ENCODE measurements around the gene TSPAN11.
"Not testable (repeated sequence)": the region's sequence is repeated elsewhere in the genome, so short reads cannot be mapped to it uniquely, and the experiment has no call there.

The TSPAN11 gene

GRCh38 chr12:30882706-30883105 lies 43.8 kb upstream of the TSPAN11 start:
- peaks cover 5% of the 10 kb centered on the region; the same call in 1 of the 2 replicates for H3K27me3 ChIP-seq
- H3K4me1 ChIP-seq: no peaks in the 10 kb centered on the region
- H3K4me3 ChIP-seq (ENCODE audit: low read depth, low read length): no peak overlapping the region
- no peaks in the 10 kb centered on the region for H3K9me3 ChIP-seq
- no peak for TF ChIP-seq CTCF (IDR thresholded peaks at IDR 0.05; ENCODE audit: low read depth, low read length)
- no peak for DNase-seq
- no peaks in the 10 kb centered on the region for H3K36me3 ChIP-seq

- DNase-seq: no peak
- no peak overlapping the region for H3K4me3 ChIP-seq (ENCODE audit: low read depth, low read length)
- TF ChIP-seq CTCF (IDR thresholded peaks at IDR 0.05; ENCODE audit: low read depth, low read length): no peak
- H3K4me1 ChIP-seq: no peaks in the 10 kb centered on the region
- H3K27me3 ChIP-seq: peaks cover 3% of the 10 kb centered on the region; the same call in 1 of the 2 replicates
- H3K36me3 ChIP-seq: no peaks in the 10 kb centered on the region
- no peaks in the 10 kb centered on the region for H3K9me3 ChIP-seq
Observed at GRCh38 chr12:30884799-30885198, 41.7 kb upstream of the TSPAN11 start.

- no peaks in the 10 kb centered on the region for H3K9me3 ChIP-seq
- no peak for TF ChIP-seq CTCF (IDR thresholded peaks at IDR 0.05; ENCODE audit: low read depth, low read length)
- no peaks in the 10 kb centered on the region for H3K36me3 ChIP-seq
- H3K4me1 ChIP-seq: no peaks in the 10 kb centered on the region
- H3K27me3 ChIP-seq: no peaks in the 10 kb centered on the region
- DNase-seq: no peak
- no peak overlapping the region for H3K4me3 ChIP-seq (ENCODE audit: low read depth, low read length)
Observed at GRCh38 chr12:30885321-30885720, 41.2 kb upstream of the TSPAN11 start.

GRCh38 chr12:30887226-30887625 lies 39.3 kb upstream of the TSPAN11 start:
- Histone ChIP-seq H3K27me3 (no peaks in the 10 kb centered on the region), H3K4me1 (no peaks in the 10 kb centered on the region), H3K9me3 (no peaks in the 10 kb centered on the region), H3K36me3 (no peaks in the 10 kb centered on the region), H3K4me3 (ENCODE audit: low read depth, low read length) (no peak overlapping the region)
- no peak for TF ChIP-seq CTCF (IDR thresholded peaks at IDR 0.05; ENCODE audit: low read depth, low read length)
- no peak for DNase-seq

GRCh38 chr12:30888241-30888640 lies 38.3 kb upstream of the TSPAN11 start:
- H3K27me3 ChIP-seq: no peaks in the 10 kb centered on the region; the same call in 1 of the 2 replicates
- H3K9me3 ChIP-seq: no peaks in the 10 kb centered on the region
- TF ChIP-seq CTCF (IDR thresholded peaks at IDR 0.05; ENCODE audit: low read depth, low read length): no peak
- H3K4me1 ChIP-seq: no peaks in the 10 kb centered on the region
- no peaks in the 10 kb centered on the region for H3K36me3 ChIP-seq
- H3K4me3 ChIP-seq (ENCODE audit: low read depth, low read length): no peak overlapping the region
- no peak for DNase-seq

GRCh38 chr12:30894531-30894930 lies 32.0 kb upstream of the TSPAN11 start:
- H3K4me1 ChIP-seq; H3K9me3 ChIP-seq; DNase-seq; H3K4me3 ChIP-seq (ENCODE audit: low read depth, low read length); H3K36me3 ChIP-seq; H3K27me3 ChIP-seq: not testable (repeated sequence)

GRCh38 chr12:30896461-30896860 lies 30.1 kb upstream of the TSPAN11 start:
- no peak for TF ChIP-seq CTCF (IDR thresholded peaks at IDR 0.05; ENCODE audit: low read depth, low read length)
- no peaks in the 10 kb centered on the region; the same call in 1 of the 2 replicates for H3K27me3 ChIP-seq
- no peaks in the 10 kb centered on the region for H3K9me3 ChIP-seq
- H3K36me3 ChIP-seq: no peaks in the 10 kb centered on the region
- H3K4me3 ChIP-seq (ENCODE audit: low read depth, low read length): no peak overlapping the region
- no peaks in the 10 kb centered on the region for H3K4me1 ChIP-seq
- no peak for DNase-seq

All from BE2C (cell line).